Ectodermal cell (in vitro differentiated cells): ENCODE results near the gene TAGLN. TPM values are rescaled to one million over a fixed set of nuclear protein-coding genes. Genes with fewer than 3 reads are reported as not detected.
A peak's percentile ranks its signal among the peaks of the same experiment; 100 is the strongest.

ENCODE experiments used
- H3K27ac ChIP-seq: 2 replicates; pipeline ENCODE4 v1.7.0; 2013; ENCODE audit warnings: mild to moderate bottlenecking, low read depth, low read length; ENCODE audit not compliant: insufficient read depth, poor library complexity, severe bottlenecking
- H3K27me3 ChIP-seq: 2 replicates; pipeline ENCODE4 v1.7.0; 2013; ENCODE audit warnings: mild to moderate bottlenecking, low read length; ENCODE audit not compliant: insufficient read depth, control insufficient read depth, poor library complexity, severe bottlenecking
- H3K36me3 ChIP-seq: one replicate; pipeline ENCODE4 v1.7.0; 2013; ENCODE audit warnings: low read length; ENCODE audit not compliant: control insufficient read depth, insufficient read depth
- H3K4me1 ChIP-seq: one replicate; pipeline ENCODE4 v1.7.0; 2013; ENCODE audit warnings: low read length; ENCODE audit not compliant: control insufficient read depth, insufficient read depth
- H3K4me3 ChIP-seq: 2 replicates; pipeline ENCODE4 v1.7.0; 2013; ENCODE audit warnings: low read depth, low read length, control low read depth; ENCODE audit not compliant: insufficient read depth
- H3K9me3 ChIP-seq: 2 replicates; pipeline ENCODE4 v1.7.0; 2013; ENCODE audit warnings: mild to moderate bottlenecking, low read length, moderate library complexity; ENCODE audit not compliant: control insufficient read depth
- whole genome bisulfite sequencing, 2 experiments: methylation state at CpG; one replicate each; pipeline ENCODE4 v1.1.7; 2013; ENCODE audit warnings: missing lambda C conversion rate in 2 of 2; 5-methylcytosine and 5-hydroxymethylcytosine counted together
- polyA plus RNA-seq, 4 experiments: library from polyadenylated mRNA; stranded (reverse); fragments of 50-300 nt; gene quantifications; one replicate each; pipeline ENCODE4 v1.2.3, GENCODE V29; 2013

The TAGLN gene
- 440 TPM for polyA plus RNA-seq (2013, experiment 1 of 4)
- polyA plus RNA-seq (2013, experiment 2 of 4) = 353 TPM
- 231 TPM for polyA plus RNA-seq (2013, experiment 3 of 4)
- polyA plus RNA-seq (2013, experiment 4 of 4) = 253 TPM

- Histone ChIP-seq H3K36me3 (no peaks in the 10 kb centered on the region), H3K9me3 (no peaks in the 10 kb centered on the region), H3K4me1 (peaks cover 40% of the 10 kb centered on the region), H3K4me3 (peak within 1 kb of the TSS; percentile 56), H3K27me3 (no peaks in the 10 kb centered on the region), H3K27ac (peak within 1 kb of the TSS; percentile 60)
- WGBS, 2 experiments = 4 to 6% methylated on average over 34 of the region's 34 CpGs
Observed at GRCh38 chr11:117199053-117199915, at the start of gene TAGLN. Gene TAGLN (plus strand): TSS chr11:117199370. CDS start chr11:117203014, 3,644 bp downstream.

GRCh38 chr11:117152066-117152465, 47.1 kb upstream of the TAGLN start:
- peaks cover 5% of the 10 kb centered on the region for H3K36me3 ChIP-seq

GRCh38 chr11:117154468-117154867, 44.7 kb upstream of the TAGLN start:
- H3K27me3 ChIP-seq = no peaks in the 10 kb centered on the region
- H3K27ac ChIP-seq = no peak overlapping the region
- H3K4me3 ChIP-seq = no peak overlapping the region
- peaks cover 8% of the 10 kb centered on the region for H3K36me3 ChIP-seq
- H3K4me1 ChIP-seq = no peaks in the 10 kb centered on the region
- H3K9me3 ChIP-seq = no peaks in the 10 kb centered on the region
- WGBS, 2 experiments = 91 to 95% methylated on average over 5 of the region's 5 CpGs

More at GRCh38 chr11:117152066-117152465, 47.1 kb upstream of the TAGLN start:
- WGBS, 2 experiments = 87 to 96% methylated on average over 2 of the region's 2 CpGs
- Histone ChIP-seq H3K27ac (no peak overlapping the region), H3K27me3 (no peaks in the 10 kb centered on the region), H3K4me3 (no peak overlapping the region), H3K4me1 (no peaks in the 10 kb centered on the region), H3K9me3 (no peaks in the 10 kb centered on the region)

GRCh38 chr11:117157507-117157906, 41.7 kb upstream of the TAGLN start:
- H3K4me3 ChIP-seq = no peak overlapping the region
- H3K9me3 ChIP-seq = no peaks in the 10 kb centered on the region
- no peaks in the 10 kb centered on the region for H3K27me3 ChIP-seq
- WGBS, 2 experiments = 94 to 97% methylated on average over 2 of the region's 2 CpGs
- H3K36me3 ChIP-seq = peaks cover 21% of the 10 kb centered on the region
- H3K27ac ChIP-seq = no peak overlapping the region
- no peaks in the 10 kb centered on the region for H3K4me1 ChIP-seq

GRCh38 chr11:117159892-117160291, 39.3 kb upstream of the TAGLN start:
- H3K9me3 ChIP-seq = no peaks in the 10 kb centered on the region
- H3K36me3 ChIP-seq = peaks cover 31% of the 10 kb centered on the region
- H3K4me3 ChIP-seq = no peak overlapping the region
- no peaks in the 10 kb centered on the region for H3K27me3 ChIP-seq
- no peak overlapping the region for H3K27ac ChIP-seq
- WGBS, 2 experiments = 89% methylated on average over 2 of the region's 2 CpGs; no CpG with 5 or more reads in 1 of the 2 experiments
- no peaks in the 10 kb centered on the region for H3K4me1 ChIP-seq

GRCh38 chr11:117160826-117161225, 38.3 kb upstream of the TAGLN start:
- Histone ChIP-seq H3K36me3 (peaks cover 34% of the 10 kb centered on the region), H3K27ac (no peak overlapping the region)
- WGBS, 2 experiments = 83 to 100% methylated on average over 2 of the region's 2 CpGs

GRCh38 chr11:117166491-117166890, 32.7 kb upstream of the TAGLN start:
- Histone ChIP-seq H3K4me3 (no peak overlapping the region), H3K27me3 (no peaks in the 10 kb centered on the region), H3K27ac (no peak overlapping the region), H3K4me1 (peaks cover 9% of the 10 kb centered on the region), H3K9me3 (no peaks in the 10 kb centered on the region), H3K36me3 (peaks cover 49% of the 10 kb centered on the region)
- WGBS, 2 experiments = 91 to 94% methylated on average over 1 of the region's 1 CpG

More at GRCh38 chr11:117160826-117161225, 38.3 kb upstream of the TAGLN start:
- Histone ChIP-seq H3K4me1 (no peaks in the 10 kb centered on the region), H3K4me3 (no peak overlapping the region), H3K27me3 (no peaks in the 10 kb centered on the region), H3K9me3 (no peaks in the 10 kb centered on the region)

GRCh38 chr11:117169736-117170135, 29.4 kb upstream of the TAGLN start:
- peak overlapping the region; percentile 17 for H3K27ac ChIP-seq
- H3K4me1 ChIP-seq = peaks cover 22% of the 10 kb centered on the region
- H3K9me3 ChIP-seq = no peaks in the 10 kb centered on the region
- 92% methylated on average over 2 of the region's 2 CpGs for WGBS, 2 experiments
- H3K36me3 ChIP-seq = peaks cover 28% of the 10 kb centered on the region
- no peaks in the 10 kb centered on the region for H3K27me3 ChIP-seq
- no peak overlapping the region for H3K4me3 ChIP-seq

GRCh38 chr11:117170210-117170609, 29.0 kb upstream of the TAGLN start:
- no peak overlapping the region for H3K27ac ChIP-seq
- 91 to 93% methylated on average over 8 to 9 of the region's 9 CpGs for WGBS, 2 experiments
- peaks cover 22% of the 10 kb centered on the region for H3K4me1 ChIP-seq
- H3K27me3 ChIP-seq = no peaks in the 10 kb centered on the region
- H3K36me3 ChIP-seq = peaks cover 27% of the 10 kb centered on the region
- no peaks in the 10 kb centered on the region for H3K9me3 ChIP-seq
- no peak overlapping the region for H3K4me3 ChIP-seq

GRCh38 chr11:117171007-117171403, 28.2 kb upstream of the TAGLN start:
- Histone ChIP-seq H3K27me3 (no peaks in the 10 kb centered on the region), H3K9me3 (no peaks in the 10 kb centered on the region), H3K4me1 (peaks cover 22% of the 10 kb centered on the region), H3K27ac (no peak overlapping the region), H3K36me3 (peaks cover 24% of the 10 kb centered on the region), H3K4me3 (no peak overlapping the region)
- 84 to 96% methylated on average over 2 of the region's 2 CpGs for WGBS, 2 experiments
